AG09309 (cell line): ENCODE measurements around the gene TRPM4.
"Not testable (repeated sequence)": the region's sequence is repeated elsewhere in the genome, so short reads cannot be mapped to it uniquely, and the experiment has no call there.

Source experiments
- DNase-seq: peaks from one replicate; pipeline ENCODE4 v3.0.0-alpha.2; 2010; ENCODE audit warnings: low read depth
- H3K4me3 ChIP-seq: 2 replicates; pipeline ENCODE4 v1.5.1; 2011; ENCODE audit warnings: mild to moderate bottlenecking, low read depth, low read length, moderate library complexity; ENCODE audit not compliant: control insufficient read depth
- CTCF ChIP-seq: IDR thresholded peaks from 2 replicates; pipeline ENCODE4 v1.5.1; 2011; ENCODE audit warnings: mild to moderate bottlenecking, low read depth, low read length, inconsistent platforms; ENCODE audit not compliant: insufficient read depth, control insufficient read depth; ENCODE audit errors: missing control alignments

TRPM4 gene

DNA sequence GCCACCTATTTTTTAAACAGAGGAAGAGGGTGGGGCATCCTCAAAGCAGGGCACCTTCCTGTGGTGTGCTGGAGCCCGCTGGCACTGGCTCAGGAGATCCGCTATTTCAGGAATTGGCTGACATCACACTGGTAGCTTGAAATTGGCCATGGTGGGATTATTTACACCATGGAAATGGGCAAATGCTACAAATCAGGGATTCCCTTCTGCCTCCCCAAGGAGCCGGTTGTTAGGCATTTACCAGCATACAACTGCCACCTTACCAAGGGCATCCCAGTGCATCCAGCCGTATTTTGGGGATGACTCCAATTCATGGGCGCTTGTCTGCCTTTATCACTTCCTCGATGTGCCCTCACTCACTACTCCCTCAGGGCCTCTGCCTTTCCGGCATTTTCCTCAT, 16.6 kb upstream of the TRPM4 start:
- TF ChIP-seq CTCF = no peak
- DNase-seq = no peak
- no peak overlapping the region for H3K4me3 ChIP-seq

DNA sequence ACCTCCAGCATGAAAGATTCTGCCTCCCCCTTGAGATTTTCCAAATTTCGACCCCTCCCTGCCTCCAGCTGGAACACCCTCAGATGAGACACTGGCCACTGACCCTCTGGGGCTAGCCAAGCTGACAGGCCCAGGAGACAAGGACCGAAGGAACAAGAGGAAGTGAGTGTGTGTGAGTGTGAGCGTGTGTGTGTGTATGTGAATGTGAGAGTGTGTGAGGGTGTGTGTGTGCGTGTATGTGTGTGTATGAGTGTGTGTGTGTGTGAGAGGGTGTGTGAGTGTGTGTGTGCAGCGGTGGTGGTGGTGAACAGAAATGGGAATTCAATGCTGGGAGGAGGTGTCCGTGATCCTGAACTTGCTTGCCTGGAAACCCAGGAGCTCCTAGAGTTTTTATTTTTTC, 16.2 kb upstream of the TRPM4 start:
- H3K4me3 ChIP-seq = no peak overlapping the region
- TF ChIP-seq CTCF = no peak
- no peak for DNase-seq

DNA sequence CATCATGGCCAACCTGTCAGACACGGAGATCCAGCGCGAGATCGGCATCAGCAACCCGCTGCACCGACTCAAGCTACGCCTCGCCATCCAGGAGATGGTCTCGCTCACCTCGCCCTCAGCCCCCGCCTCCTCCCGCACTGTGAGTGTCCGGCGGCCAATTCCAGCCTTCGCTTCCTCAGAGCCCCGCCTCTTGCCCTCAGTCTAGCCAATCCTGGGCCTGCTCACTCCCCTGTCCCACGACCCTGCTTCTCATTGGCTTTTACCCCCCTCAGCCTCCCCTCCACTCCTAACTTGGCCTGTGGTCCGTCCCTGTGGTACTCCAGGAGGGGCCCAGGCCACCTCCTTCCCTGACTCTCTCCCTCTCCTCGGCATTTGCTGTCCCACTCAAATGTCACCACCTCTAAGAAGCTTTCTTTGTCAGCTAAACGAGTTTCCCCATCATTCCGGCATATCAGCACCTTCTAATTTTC, 14.7 kb upstream of the TRPM4 start:
- no peak for TF ChIP-seq CTCF
- DNase-seq = peak; percentile 56
- peak overlapping the region; percentile 66 for H3K4me3 ChIP-seq

DNA sequence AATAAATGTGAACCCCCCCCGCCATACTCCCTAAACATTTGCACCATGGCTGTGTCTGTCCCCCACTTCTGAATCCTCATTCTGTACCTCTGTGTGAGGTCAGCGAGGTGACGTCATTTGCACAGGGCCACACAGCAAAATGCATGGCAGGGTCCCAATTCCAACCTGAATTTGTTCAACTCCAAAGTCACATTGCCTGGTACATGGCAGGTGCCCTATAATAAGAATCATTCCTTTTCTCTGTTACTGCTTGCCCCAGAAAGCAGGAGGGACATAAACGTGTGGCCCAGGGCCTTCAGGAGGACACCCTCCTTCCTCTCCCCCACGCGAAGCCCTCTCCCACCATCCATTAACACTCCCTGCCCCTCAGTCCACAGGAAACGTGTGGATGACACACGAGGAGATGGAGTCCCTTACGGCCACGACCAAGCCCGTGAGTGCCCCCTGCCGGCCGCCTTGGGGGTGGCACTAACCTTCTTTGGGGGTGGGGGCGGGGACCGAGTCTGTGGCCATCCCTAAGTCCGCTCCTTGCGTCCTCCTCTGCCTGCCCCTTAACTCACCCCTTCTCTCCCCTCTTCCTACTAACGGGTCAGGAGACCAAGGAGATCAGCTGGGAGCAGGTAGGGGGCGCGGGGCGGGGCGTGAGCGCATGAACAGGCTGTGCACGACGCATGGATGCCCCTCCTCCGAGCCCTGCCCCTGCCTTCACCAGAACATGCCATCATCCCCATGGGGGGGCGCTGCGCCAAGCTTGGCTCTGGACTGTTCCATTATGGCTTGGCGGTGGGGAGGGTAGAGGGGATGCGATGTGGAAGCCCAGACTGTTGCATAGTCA, 11.8 kb upstream of the TRPM4 start:
- H3K4me3 ChIP-seq = peak overlapping the region; percentile 33
- TF ChIP-seq CTCF = peak; percentile 90
- peak; percentile 20 for DNase-seq

DNA sequence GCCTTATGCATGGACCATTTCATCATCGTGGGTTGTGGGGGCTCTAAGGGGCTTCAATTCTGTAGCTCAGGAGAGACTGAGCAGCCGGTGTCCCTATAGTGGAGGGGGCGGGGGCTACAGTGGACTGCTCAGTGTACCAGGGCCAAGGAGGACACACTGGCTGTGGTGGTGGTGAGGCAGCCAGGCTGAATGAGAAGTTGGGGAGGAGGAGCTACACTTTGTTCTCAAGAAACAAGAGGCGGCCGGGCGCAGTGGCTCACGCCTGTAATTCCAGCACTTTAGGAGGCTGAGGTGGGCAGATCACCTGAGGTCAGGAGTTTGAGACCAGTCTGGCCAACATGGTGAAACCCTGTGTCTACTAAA, 11.2 kb upstream of the TRPM4 start:
- DNase-seq = not testable (repeated sequence)
- H3K4me3 ChIP-seq = peak overlapping the region; percentile 33

GRCh38 chr19:49148044-49148682, 9.4 kb upstream of the TRPM4 start:
- no peak for DNase-seq
- H3K4me3 ChIP-seq = no peak overlapping the region
- no peak for TF ChIP-seq CTCF
